ENCODE results near the gene HDAC5. TPM values are rescaled to one million over a fixed set of nuclear protein-coding genes. Genes with fewer than 3 reads are reported as not detected.
A peak's percentile ranks its signal among the peaks of the same experiment; 100 is the strongest.

Gene HDAC5
- total and polyA plus RNA-seq, 12 donors: 4.8 to 144 (median 73.0) TPM

GRCh38 chr17:44113868-44114840, 9.3 kb downstream of the HDAC5 start:
- intact Hi-C loops (cut with DNase I): loop anchor here in 1 of 2 donors (10.0 kb wide), 1 partner anchor 49 kb away; the partner anchor contains the start of gene LSM12
- Histone ChIP-seq H3K4me1 (replicated peaks in 1 of 2) (peaks cover 33 to 49% of the 10 kb centered on the region in 2 donors), H3K27ac (peak overlapping the region in 2 of 5 donors; percentile 28 to 88), H3K9me3 (replicated peaks in 1 of 3) (no peaks in the 10 kb centered on the region), H3K4me3 (no peak overlapping the region), H3K36me3 (replicated peaks in 1 of 2) (peaks cover 0 to 31% of the 10 kb centered on the region in 2 donors), H3K27me3 (no peaks in the 10 kb centered on the region)
- DNase-seq: no peak
- 63 to 89% (median 84%) methylated on average over 7 to 9 of the region's 9 CpGs for WGBS, 4 donors
- TF ChIP-seq POLR2A (IDR thresholded peaks at IDR 0.05) (no peak), CTCF (IDR thresholded peaks at IDR 0.05) (no peak)

- TF ChIP-seq POLR2A (IDR thresholded peaks at IDR 0.05) (no peak), CTCF (IDR thresholded peaks at IDR 0.05) (no peak)
- WGBS, 4 donors: 64 to 95% (median 77%) methylated on average over 1 of the region's 1 CpG
- H3K27me3 ChIP-seq: no peaks in the 10 kb centered on the region
These were observed 10.1 kb downstream of the HDAC5 start for GRCh38 chr17:44113382-44113781.

GRCh38 chr17:44112284-44113280, 10.9 kb downstream of the HDAC5 start:
- H3K4me3 ChIP-seq: no peak overlapping the region
- peak overlapping the region in 4 of 5 donors; percentile 30 to 88 (median 59) for H3K27ac ChIP-seq
- peak; percentile 59 to 83 (median 79) for DNase-seq
- peaks cover 0 to 31% of the 10 kb centered on the region in 2 donors for H3K36me3 ChIP-seq (replicated peaks in 1 of 2)
- 72 to 89% (median 80%) methylated on average over 2 to 4 of the region's 4 CpGs for WGBS, 4 donors
- H3K9me3 ChIP-seq (replicated peaks in 1 of 3): no peaks in the 10 kb centered on the region
- no peaks in the 10 kb centered on the region for H3K27me3 ChIP-seq
- intact Hi-C loops (cut with DNase I): loop anchor here in 1 of 2 donors (10.0 kb wide), 1 partner anchor 48 kb away; the partner anchor contains the start of gene LSM12
- TF ChIP-seq POLR2A (IDR thresholded peaks at IDR 0.05) (no peak), CTCF (IDR thresholded peaks at IDR 0.05) (no peak)
- peaks cover 46 to 64% of the 10 kb centered on the region in 2 donors for H3K4me1 ChIP-seq (replicated peaks in 1 of 2)

More at GRCh38 chr17:44113382-44113781, 10.1 kb downstream of the HDAC5 start:
- DNase-seq: no peak
- intact Hi-C loops (cut with DNase I): loop anchor here in 1 of 2 donors (10.0 kb wide), 1 partner anchor 49 kb away; the partner anchor contains the start of gene LSM12
- Histone ChIP-seq H3K36me3 (replicated peaks in 1 of 2) (peaks cover 0 to 31% of the 10 kb centered on the region in 2 donors), H3K4me1 (replicated peaks in 1 of 2) (peaks cover 38 to 56% of the 10 kb centered on the region in 2 donors), H3K27ac (peak overlapping the region in 3 of 5 donors; percentile 32 to 88 (median 86)), H3K4me3 (no peak overlapping the region), H3K9me3 (replicated peaks in 1 of 3) (no peaks in the 10 kb centered on the region)

Data from adrenal gland (tissue), 12 donors.